ENCODE results near the gene TMOD1.
A peak's percentile ranks its signal among the peaks of the same experiment; 100 is the strongest.

TMOD1 gene

DNA sequence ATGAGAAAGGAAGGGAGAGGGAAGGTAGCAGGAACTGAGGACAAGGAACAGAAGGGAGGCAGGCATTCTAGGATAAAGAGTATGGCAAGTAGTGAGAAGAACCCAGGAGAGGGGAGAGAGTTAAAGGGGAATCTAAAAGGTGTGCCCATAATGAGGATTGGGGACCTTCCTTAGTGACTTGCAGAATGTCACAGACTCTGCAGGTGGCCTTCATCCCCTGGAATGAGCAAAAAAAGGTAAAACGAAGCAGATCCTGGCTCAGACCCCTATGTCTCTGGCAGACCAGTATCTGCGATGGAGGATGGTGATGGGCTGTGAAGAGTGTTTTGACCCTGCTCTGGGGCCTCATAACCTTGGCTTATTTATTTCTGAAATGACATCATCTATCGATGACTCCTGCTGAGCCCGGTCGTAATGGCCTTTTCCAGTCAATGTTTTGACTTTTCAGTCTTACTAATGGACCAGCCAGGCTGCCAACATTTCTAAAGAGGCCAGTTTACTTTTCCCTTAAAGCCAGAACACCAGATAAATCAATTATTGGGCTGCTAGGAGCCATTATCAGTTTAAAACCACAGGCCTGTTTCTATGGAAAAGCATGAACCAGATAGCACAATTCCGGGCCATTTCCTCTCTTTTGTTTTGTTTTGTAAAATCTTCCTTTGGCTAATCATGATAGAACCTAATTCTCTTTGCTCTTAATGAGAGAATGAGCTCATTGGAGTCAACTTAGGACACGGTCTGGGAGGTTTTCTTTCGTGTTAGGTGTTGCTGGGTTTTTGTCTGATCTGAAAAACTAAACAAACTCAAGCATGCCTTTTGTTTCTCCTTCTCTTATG lies 3.1 kb downstream of the TMOD1 start:
- H3K9me3 ChIP-seq (ENCODE audit: control insufficient read depth, low read length), result no peaks in the 10 kb centered on the region
- no peak overlapping the region for H4K91ac ChIP-seq (ENCODE audit: low read length)
- H4K8ac ChIP-seq (ENCODE audit: low read length), result no peak overlapping the region
- H2AFZ ChIP-seq (ENCODE audit: low read depth, low read length), result no peak overlapping the region
- no peak overlapping the region for H2BK120ac ChIP-seq (ENCODE audit: low read depth, low read length)
- no peak overlapping the region for H3K18ac ChIP-seq (ENCODE audit: low read depth in 1 of 2, low read length in 2 of 2)
- no peak overlapping the region for H3K14ac ChIP-seq (ENCODE audit: low read length in 2 of 2)
- no peak overlapping the region for H3K4ac ChIP-seq (ENCODE audit: low read depth in 1 of 2, low read length in 2 of 2)
- DNase-seq, result peak; percentile 50
- H2BK15ac ChIP-seq (ENCODE audit: low read depth, poor library complexity, severe bottlenecking), result no peak overlapping the region
- no peaks in the 10 kb centered on the region for H3K36me3 ChIP-seq (ENCODE audit: control insufficient read depth in 1 of 2, insufficient read depth in 2 of 2, low read depth in 1 of 2, low read length in 2 of 2)
- H3K79me1 ChIP-seq (replicated peaks; ENCODE audit: low read length, poor library complexity, severe bottlenecking), result no peaks in the 10 kb centered on the region
- 26% methylated on average over 6 of the region's 8 CpGs for WGBS
- no peak overlapping the region for H3K23ac ChIP-seq (ENCODE audit: low read length in 2 of 2)
- H2BK12ac ChIP-seq (ENCODE audit: low read length in 2 of 2), result no peak overlapping the region
- no peak overlapping the region for H3K4me3 ChIP-seq (ENCODE audit: insufficient read depth in 1 of 2, low read depth in 1 of 2, low read length in 2 of 2)
- peaks cover 39 to 50% of the 10 kb centered on the region in 2 experiments for H3K27me3 ChIP-seq (ENCODE audit: control insufficient read depth in 1 of 2, insufficient read depth in 1 of 2, low read length in 2 of 2)
- H2BK5ac ChIP-seq (ENCODE audit: low read depth, low read length, poor library complexity, severe bottlenecking), result no peak overlapping the region
- no peak overlapping the region for H3K4me2 ChIP-seq (ENCODE audit: low read length, poor library complexity, severe bottlenecking)
- H3K4me1 ChIP-seq (ENCODE audit: control insufficient read depth, insufficient read depth, low read depth, low read length), result peaks cover 19% of the 10 kb centered on the region
- peak overlapping the region; percentile 61 for H3K9ac ChIP-seq (ENCODE audit: low read length)
- no peak overlapping the region for H2AK5ac ChIP-seq (ENCODE audit: low read length, severe bottlenecking)
- H3K27ac ChIP-seq (ENCODE audit: low read length, poor library complexity, severe bottlenecking), result no peak overlapping the region

DNA sequence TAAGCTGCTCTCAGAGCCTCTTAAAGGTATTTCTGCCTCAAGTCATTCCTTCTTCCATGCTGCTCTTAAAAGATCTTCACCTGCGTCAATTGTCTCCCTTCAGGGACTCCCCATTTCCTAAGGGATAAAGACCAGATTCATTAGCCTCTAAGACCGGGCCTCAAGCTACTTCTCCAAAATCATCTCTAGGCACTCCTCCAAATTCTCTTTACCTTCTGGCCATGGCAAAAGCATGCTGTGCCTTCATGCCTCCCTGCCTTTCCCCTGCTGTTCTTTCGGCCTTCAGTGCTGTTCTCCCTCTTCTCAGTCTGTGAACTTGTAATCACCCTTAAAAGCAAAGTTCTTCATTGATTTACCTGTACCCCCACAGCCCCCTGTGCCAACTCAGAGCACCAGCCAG lies 4.4 kb downstream of the TMOD1 start:
- H3K4ac ChIP-seq (ENCODE audit: low read depth in 1 of 2, low read length in 2 of 2), result no peak overlapping the region
- 86% methylated on average over 3 of the region's 3 CpGs for WGBS
- H3K27ac ChIP-seq (ENCODE audit: low read length, poor library complexity, severe bottlenecking), result no peak overlapping the region
- no peak overlapping the region for H2BK15ac ChIP-seq (ENCODE audit: low read depth, poor library complexity, severe bottlenecking)
- H2BK5ac ChIP-seq (ENCODE audit: low read depth, low read length, poor library complexity, severe bottlenecking), result no peak overlapping the region
- no peak overlapping the region for H3K14ac ChIP-seq (ENCODE audit: low read length in 2 of 2)
- H2BK12ac ChIP-seq (ENCODE audit: low read length in 2 of 2), result no peak overlapping the region
- H2AK5ac ChIP-seq (ENCODE audit: low read length, severe bottlenecking), result no peak overlapping the region
- H3K79me1 ChIP-seq (replicated peaks; ENCODE audit: low read length, poor library complexity, severe bottlenecking), result no peaks in the 10 kb centered on the region
- H3K4me1 ChIP-seq (ENCODE audit: control insufficient read depth, insufficient read depth, low read depth, low read length), result peaks cover 21% of the 10 kb centered on the region
- no peak overlapping the region for H2BK120ac ChIP-seq (ENCODE audit: low read depth, low read length)
- H3K27me3 ChIP-seq (ENCODE audit: control insufficient read depth in 1 of 2, insufficient read depth in 1 of 2, low read length in 2 of 2), result peaks cover 26 to 45% of the 10 kb centered on the region in 2 experiments
- H3K23ac ChIP-seq (ENCODE audit: low read length in 2 of 2), result no peak overlapping the region
- H4K91ac ChIP-seq (ENCODE audit: low read length), result no peak overlapping the region
- no peak overlapping the region for H3K4me3 ChIP-seq (ENCODE audit: insufficient read depth in 1 of 2, low read depth in 1 of 2, low read length in 2 of 2)
- no peak overlapping the region for H4K8ac ChIP-seq (ENCODE audit: low read length)
- no peak for DNase-seq
- H3K36me3 ChIP-seq (ENCODE audit: control insufficient read depth in 1 of 2, insufficient read depth in 2 of 2, low read depth in 1 of 2, low read length in 2 of 2), result no peaks in the 10 kb centered on the region
- H3K9me3 ChIP-seq (ENCODE audit: control insufficient read depth, low read length), result no peaks in the 10 kb centered on the region
- no peak overlapping the region for H3K9ac ChIP-seq (ENCODE audit: low read length)
- no peak overlapping the region for H2AFZ ChIP-seq (ENCODE audit: low read depth, low read length)
- no peak overlapping the region for H3K18ac ChIP-seq (ENCODE audit: low read depth in 1 of 2, low read length in 2 of 2)
- no peak overlapping the region for H3K4me2 ChIP-seq (ENCODE audit: low read length, poor library complexity, severe bottlenecking)

DNA sequence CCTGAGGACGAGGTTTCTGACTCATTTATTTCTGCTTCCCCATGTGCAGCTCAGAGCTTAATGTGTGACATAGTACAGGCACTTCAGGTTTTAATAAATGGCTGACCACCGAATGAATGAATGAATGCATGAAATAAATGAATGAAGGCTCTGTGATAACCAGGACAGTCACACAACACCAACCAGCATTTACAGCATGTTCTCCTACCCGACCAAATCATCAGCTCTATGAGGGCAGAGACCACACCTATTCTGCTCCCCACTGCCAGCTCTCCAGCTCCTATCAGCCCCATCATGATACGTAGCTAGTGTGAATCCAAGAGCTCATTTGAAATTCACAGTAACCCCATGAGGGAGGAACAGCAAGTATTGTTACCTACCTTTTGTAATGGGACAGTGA lies 4.8 kb downstream of the TMOD1 start:
- Histone ChIP-seq H2AK5ac (ENCODE audit: low read length, severe bottlenecking) (no peak overlapping the region), H3K79me1 (replicated peaks; ENCODE audit: low read length, poor library complexity, severe bottlenecking) (no peaks in the 10 kb centered on the region), H3K18ac (ENCODE audit: low read depth in 1 of 2, low read length in 2 of 2) (no peak overlapping the region), H3K4ac (ENCODE audit: low read depth in 1 of 2, low read length in 2 of 2) (no peak overlapping the region), H2BK5ac (ENCODE audit: low read depth, low read length, poor library complexity, severe bottlenecking) (no peak overlapping the region), H2AFZ (ENCODE audit: low read depth, low read length) (no peak overlapping the region), H3K14ac (ENCODE audit: low read length in 2 of 2) (no peak overlapping the region), H2BK12ac (ENCODE audit: low read length in 2 of 2) (no peak overlapping the region), H3K23ac (ENCODE audit: low read length in 2 of 2) (no peak overlapping the region), H3K27ac (ENCODE audit: low read length, poor library complexity, severe bottlenecking) (no peak overlapping the region), H3K36me3 (ENCODE audit: control insufficient read depth in 1 of 2, insufficient read depth in 2 of 2, low read depth in 1 of 2, low read length in 2 of 2) (no peaks in the 10 kb centered on the region), H3K4me1 (ENCODE audit: control insufficient read depth, insufficient read depth, low read depth, low read length) (peaks cover 20% of the 10 kb centered on the region), H3K4me2 (ENCODE audit: low read length, poor library complexity, severe bottlenecking) (no peak overlapping the region), H4K8ac (ENCODE audit: low read length) (no peak overlapping the region), H3K9ac (ENCODE audit: low read length) (no peak overlapping the region), H3K27me3 (ENCODE audit: control insufficient read depth in 1 of 2, insufficient read depth in 1 of 2, low read length in 2 of 2) (peaks cover 25 to 45% of the 10 kb centered on the region in 2 experiments), H2BK15ac (ENCODE audit: low read depth, poor library complexity, severe bottlenecking) (no peak overlapping the region), H3K4me3 (ENCODE audit: insufficient read depth in 1 of 2, low read depth in 1 of 2, low read length in 2 of 2) (no peak overlapping the region), H2BK120ac (ENCODE audit: low read depth, low read length) (no peak overlapping the region), H3K9me3 (ENCODE audit: control insufficient read depth, low read length) (no peaks in the 10 kb centered on the region), H4K91ac (ENCODE audit: low read length) (no peak overlapping the region)
- 91% methylated on average over 2 of the region's 4 CpGs for WGBS
- DNase-seq, result no peak

DNA sequence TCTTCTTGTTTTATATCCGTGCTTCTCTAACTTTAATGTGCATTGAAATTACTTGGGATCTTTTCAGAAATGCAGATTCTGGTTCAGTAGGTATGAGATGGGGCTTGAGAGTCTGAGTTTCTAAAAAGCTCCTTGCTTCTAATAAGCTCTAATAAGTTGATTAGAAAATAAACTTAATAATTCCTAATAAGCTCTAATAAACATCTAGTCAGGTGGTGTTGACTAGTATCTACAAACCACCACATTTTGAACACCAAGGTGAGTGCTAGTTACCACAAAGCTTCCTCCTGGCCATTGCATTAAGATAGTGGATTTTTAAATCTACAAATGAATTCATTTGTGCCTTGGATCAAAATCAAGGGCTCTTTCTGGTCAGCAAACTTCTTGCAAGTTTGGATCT lies 5.3 kb downstream of the TMOD1 start:
- H2AK5ac ChIP-seq (ENCODE audit: low read length, severe bottlenecking), result no peak overlapping the region
- H3K9me3 ChIP-seq (ENCODE audit: control insufficient read depth, low read length), result no peaks in the 10 kb centered on the region
- H3K4me2 ChIP-seq (ENCODE audit: low read length, poor library complexity, severe bottlenecking), result no peak overlapping the region
- no peak overlapping the region for H2BK5ac ChIP-seq (ENCODE audit: low read depth, low read length, poor library complexity, severe bottlenecking)
- no peak overlapping the region for H2BK120ac ChIP-seq (ENCODE audit: low read depth, low read length)
- no peak overlapping the region for H3K27ac ChIP-seq (ENCODE audit: low read length, poor library complexity, severe bottlenecking)
- H2BK15ac ChIP-seq (ENCODE audit: low read depth, poor library complexity, severe bottlenecking), result no peak overlapping the region
- H3K4ac ChIP-seq (ENCODE audit: low read depth in 1 of 2, low read length in 2 of 2), result no peak overlapping the region
- H3K36me3 ChIP-seq (ENCODE audit: control insufficient read depth in 1 of 2, insufficient read depth in 2 of 2, low read depth in 1 of 2, low read length in 2 of 2), result no peaks in the 10 kb centered on the region
- peaks cover 21% of the 10 kb centered on the region for H3K4me1 ChIP-seq (ENCODE audit: control insufficient read depth, insufficient read depth, low read depth, low read length)
- no peak overlapping the region for H4K8ac ChIP-seq (ENCODE audit: low read length)
- no peak overlapping the region for H3K14ac ChIP-seq (ENCODE audit: low read length in 2 of 2)
- no peak overlapping the region for H4K91ac ChIP-seq (ENCODE audit: low read length)
- H2BK12ac ChIP-seq (ENCODE audit: low read length in 2 of 2), result no peak overlapping the region
- H3K9ac ChIP-seq (ENCODE audit: low read length), result no peak overlapping the region
- no peaks in the 10 kb centered on the region for H3K79me1 ChIP-seq (replicated peaks; ENCODE audit: low read length, poor library complexity, severe bottlenecking)
- WGBS, result 90% methylated on average over 1 of the region's 1 CpG
- H2AFZ ChIP-seq (ENCODE audit: low read depth, low read length), result no peak overlapping the region
- no peak overlapping the region for H3K18ac ChIP-seq (ENCODE audit: low read depth in 1 of 2, low read length in 2 of 2)
- no peak for DNase-seq
- no peak overlapping the region for H3K4me3 ChIP-seq (ENCODE audit: insufficient read depth in 1 of 2, low read depth in 1 of 2, low read length in 2 of 2)
- no peak overlapping the region for H3K23ac ChIP-seq (ENCODE audit: low read length in 2 of 2)
- H3K27me3 ChIP-seq (ENCODE audit: control insufficient read depth in 1 of 2, insufficient read depth in 1 of 2, low read length in 2 of 2), result peaks cover 25 to 45% of the 10 kb centered on the region in 2 experiments

Measured in mesenchymal stem cell (in vitro differentiated cells and primary cell).